HUES48 (cell line): ENCODE measurements around the gene CCDC137.
"Not testable (repeated sequence)": the region's sequence is repeated elsewhere in the genome, so short reads cannot be mapped to it uniquely, and the experiment has no call there.

ENCODE experiments used
- H3K27ac ChIP-seq: one replicate; pipeline ENCODE4 v1.7.0; 2013; ENCODE audit warnings: low read depth, low read length, inconsistent platforms
- H3K27me3 ChIP-seq: 2 replicates; pipeline ENCODE4 v1.6.1; 2013; ENCODE audit warnings: mild to moderate bottlenecking, low read length; ENCODE audit not compliant: control insufficient read depth, insufficient read depth
- H3K36me3 ChIP-seq: 2 replicates; pipeline ENCODE4 v1.6.1; 2013; ENCODE audit warnings: low read length; ENCODE audit not compliant: control insufficient read depth, insufficient read depth
- H3K4me1 ChIP-seq: 2 replicates; pipeline ENCODE4 v1.6.1; 2013; ENCODE audit warnings: mild to moderate bottlenecking, low read length; ENCODE audit not compliant: control insufficient read depth, insufficient read depth
- H3K4me3 ChIP-seq: 2 replicates; pipeline ENCODE4 v1.5.1; 2013; ENCODE audit warnings: mild to moderate bottlenecking, low read depth, low read length
- H3K9ac ChIP-seq: 2 replicates; pipeline ENCODE4 v1.6.1; 2013; ENCODE audit warnings: mild to moderate bottlenecking, low read depth, low read length, moderate library complexity
- H3K9me3 ChIP-seq: 2 replicates; pipeline ENCODE4 v1.6.1; 2013; ENCODE audit warnings: low read length; ENCODE audit not compliant: control insufficient read depth, insufficient read depth

CCDC137 gene

DNA sequence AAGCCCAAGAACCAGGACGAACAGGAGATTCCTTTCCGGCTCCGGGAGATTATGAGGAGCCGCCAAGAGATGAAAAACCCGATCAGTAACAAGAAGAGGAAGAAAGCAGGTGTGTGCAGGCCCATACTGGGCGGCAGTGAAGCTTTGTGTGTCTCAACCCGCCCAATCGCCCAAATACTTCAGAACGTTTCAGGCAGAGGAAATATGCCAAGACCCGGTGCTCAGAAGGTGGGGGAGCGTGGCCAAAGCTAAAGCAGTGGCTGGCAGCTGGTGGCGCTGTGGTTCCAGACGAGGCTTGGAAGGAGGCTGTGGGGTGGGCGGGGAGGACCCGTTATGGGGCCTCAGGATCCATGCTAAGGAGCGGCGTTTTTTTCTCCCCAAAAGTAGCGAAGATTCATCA is 1.2 kb downstream of the CCDC137 start:
- peaks cover 57% of the 10 kb centered on the region for H3K36me3 ChIP-seq
- H3K9ac ChIP-seq, result no peak overlapping the region
- peaks cover 5% of the 10 kb centered on the region; the same call in 1 of the 2 replicates for H3K4me1 ChIP-seq
- H3K27me3 ChIP-seq, result no peaks in the 10 kb centered on the region
- no peak overlapping the region for H3K27ac ChIP-seq
- no peaks in the 10 kb centered on the region for H3K9me3 ChIP-seq
- H3K4me3 ChIP-seq, result 0 out of 2 replicates have a peak overlapping the region, but pooled peaks have one; percentile 14

- Histone ChIP-seq H3K27me3 (no peaks in the 10 kb centered on the region), H3K9ac (no peak overlapping the region), H3K9me3 (no peaks in the 10 kb centered on the region), H3K36me3 (peaks cover 68% of the 10 kb centered on the region), H3K4me1 (no peaks in the 10 kb centered on the region), H3K4me3 (no peak overlapping the region), H3K27ac (no peak overlapping the region)
Measured at GRCh38 chr17:81672504-81672903, 6.0 kb downstream of the CCDC137 start.

DNA sequence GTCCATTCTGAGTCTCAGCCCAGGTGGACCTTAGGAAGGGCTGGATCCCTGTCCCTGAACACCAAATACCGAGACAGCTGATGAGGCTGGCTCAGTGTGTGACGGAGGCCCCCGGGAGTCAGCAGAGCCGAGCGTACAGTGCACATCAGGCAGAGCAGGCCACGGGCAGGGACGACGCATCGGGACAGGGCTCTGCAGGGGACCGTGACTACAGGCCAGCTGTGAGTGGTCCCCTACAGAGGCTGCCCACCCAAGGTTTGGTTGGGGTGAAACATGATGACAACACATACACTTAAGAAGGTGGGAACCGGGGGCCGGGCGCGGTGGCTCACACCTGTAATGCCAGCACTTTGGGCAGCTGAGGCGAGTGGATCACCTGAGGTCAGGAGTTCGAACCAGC is 6.4 kb downstream of the CCDC137 start:
- H3K27ac ChIP-seq, result no peak overlapping the region
- no peaks in the 10 kb centered on the region for H3K4me1 ChIP-seq
- H3K9me3 ChIP-seq, result no peaks in the 10 kb centered on the region
- no peak overlapping the region for H3K9ac ChIP-seq
- no peak overlapping the region for H3K4me3 ChIP-seq
- no peaks in the 10 kb centered on the region for H3K27me3 ChIP-seq
- peaks cover 65% of the 10 kb centered on the region for H3K36me3 ChIP-seq

GRCh38 chr17:81673561-81674258 is 7.2 kb downstream of the CCDC137 start:
- Histone ChIP-seq H3K9ac (no peak overlapping the region), H3K36me3 (peaks cover 57% of the 10 kb centered on the region), H3K9me3 (no peaks in the 10 kb centered on the region), H3K4me1 (no peaks in the 10 kb centered on the region), H3K27me3 (no peaks in the 10 kb centered on the region), H3K4me3 (no peak overlapping the region), H3K27ac (no peak overlapping the region)

- peaks cover 38% of the 10 kb centered on the region for H3K36me3 ChIP-seq
- H3K4me3 ChIP-seq, H3K4me1 ChIP-seq, H3K9me3 ChIP-seq, H3K9ac ChIP-seq, H3K27ac ChIP-seq, H3K27me3 ChIP-seq: not testable (repeated sequence)
Measured at GRCh38 chr17:81675515-81676221, 9.1 kb downstream of the CCDC137 start.

DNA sequence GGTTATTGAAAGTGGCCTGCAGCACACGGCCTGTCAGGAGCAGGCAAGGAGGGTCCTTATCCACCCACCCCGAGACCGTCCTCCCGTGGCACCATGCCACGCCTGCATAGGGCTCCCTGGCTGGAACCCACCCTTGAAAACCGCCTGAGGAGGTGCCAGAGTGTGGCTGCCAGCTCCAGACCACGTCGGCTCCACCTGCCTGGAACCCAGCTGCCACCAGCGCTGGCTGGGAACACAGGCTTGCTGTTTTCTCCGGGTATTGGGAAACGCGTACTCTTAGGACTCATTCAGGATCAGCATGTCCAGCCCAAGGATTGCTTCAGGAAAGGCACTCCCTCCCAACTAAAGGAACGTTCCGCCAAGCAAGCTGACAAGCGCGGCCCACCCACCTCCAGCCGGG is 10.4 kb downstream of the CCDC137 start:
- H3K9ac ChIP-seq, result no peak overlapping the region
- H3K27ac ChIP-seq, result no peak overlapping the region
- H3K27me3 ChIP-seq, result no peaks in the 10 kb centered on the region
- H3K9me3 ChIP-seq, result no peaks in the 10 kb centered on the region
- peaks cover 35% of the 10 kb centered on the region for H3K36me3 ChIP-seq
- H3K4me3 ChIP-seq, result no peak overlapping the region
- no peaks in the 10 kb centered on the region for H3K4me1 ChIP-seq

DNA sequence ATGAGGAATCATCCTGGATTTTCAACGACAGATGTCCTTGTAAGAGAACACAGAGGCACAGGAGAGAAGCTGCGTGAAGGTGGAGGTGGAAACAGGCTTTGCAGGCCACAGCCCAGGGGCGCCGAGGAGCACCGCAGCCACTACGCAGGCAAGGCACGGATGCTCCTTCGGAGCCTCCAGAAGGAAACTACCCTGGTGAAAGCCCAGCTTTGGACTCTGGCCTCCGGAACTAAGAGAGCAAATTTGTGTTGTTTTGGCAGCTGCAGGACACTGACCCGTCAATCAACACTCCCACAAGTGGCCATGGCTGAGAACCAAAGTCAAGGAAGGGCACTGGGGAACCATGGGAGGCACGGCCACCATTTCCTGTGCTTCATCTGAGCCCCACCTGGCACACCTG is 13.6 kb downstream of the CCDC137 start:
- Histone ChIP-seq H3K27ac (no peak overlapping the region), H3K27me3 (no peaks in the 10 kb centered on the region)

DNA sequence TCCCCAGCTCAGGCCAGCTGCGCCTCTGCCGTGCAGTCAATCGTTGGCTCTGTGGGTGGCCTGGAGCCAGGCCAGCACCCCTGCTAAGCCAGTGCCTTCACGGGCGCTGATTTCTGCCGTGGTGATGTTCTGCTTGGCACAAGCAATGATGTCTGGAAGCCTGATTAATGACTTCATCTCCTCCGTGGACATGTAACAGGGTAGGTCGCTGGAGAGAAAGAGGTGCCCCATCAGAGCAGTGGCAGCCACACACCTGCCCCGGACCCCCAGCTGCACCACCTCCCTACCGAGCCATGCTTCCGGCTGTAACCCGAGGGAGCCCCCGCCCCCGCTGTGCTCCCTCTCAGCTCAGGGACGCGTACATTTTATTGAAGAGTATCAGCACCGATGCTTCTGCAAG is 15.1 kb downstream of the CCDC137 start:
- Histone ChIP-seq H3K27ac (no peak overlapping the region), H3K9ac (no peak overlapping the region), H3K4me3 (no peak overlapping the region)

More for the DNA sequence above, 13.6 kb downstream of the CCDC137 start:
- Histone ChIP-seq H3K4me1 (peaks cover 9% of the 10 kb centered on the region), H3K9me3 (no peaks in the 10 kb centered on the region), H3K9ac (no peak overlapping the region), H3K4me3 (no peak overlapping the region), H3K36me3 (peaks cover 9% of the 10 kb centered on the region; the same call in 1 of the 2 replicates)

GRCh38 chr17:81682565-81683207 is 16.1 kb downstream of the CCDC137 start:
- Histone ChIP-seq H3K36me3 (peaks cover 34% of the 10 kb centered on the region), H3K27ac (no peak overlapping the region)

More for the DNA sequence above, 15.1 kb downstream of the CCDC137 start:
- no peaks in the 10 kb centered on the region for H3K27me3 ChIP-seq
- H3K9me3 ChIP-seq, result no peaks in the 10 kb centered on the region
- H3K4me1 ChIP-seq, result peaks cover 9% of the 10 kb centered on the region
- H3K36me3 ChIP-seq, result peaks cover 24% of the 10 kb centered on the region

GRCh38 chr17:81683208-81683583 is 16.7 kb downstream of the CCDC137 start:
- Histone ChIP-seq H3K4me1 (peaks cover 9% of the 10 kb centered on the region), H3K27ac (peak overlapping the region; percentile 81), H3K27me3 (no peaks in the 10 kb centered on the region), H3K9me3 (no peaks in the 10 kb centered on the region), H3K4me3 (peak overlapping the region; percentile 94), H3K36me3 (peaks cover 39% of the 10 kb centered on the region), H3K9ac (peak overlapping the region; percentile 71)

More at GRCh38 chr17:81682565-81683207, 16.1 kb downstream of the CCDC137 start:
- H3K9ac ChIP-seq, result peak overlapping the region; percentile 71
- H3K4me1 ChIP-seq, result peaks cover 9% of the 10 kb centered on the region
- H3K4me3 ChIP-seq, result peak overlapping the region; percentile 94
- no peaks in the 10 kb centered on the region for H3K9me3 ChIP-seq
- H3K27me3 ChIP-seq, result no peaks in the 10 kb centered on the region
